H1 (cell line): ENCODE results near the gene NACAD. TPM values are rescaled to one million over a fixed set of nuclear protein-coding genes. Genes with fewer than 3 reads are reported as not detected.

Experiments
- CEBPB ChIP-seq: IDR thresholded peaks from 2 replicates; pipeline ENCODE4 v1.6.1; 2012; ENCODE audit warnings: low read depth, low read length
- CREB1 ChIP-seq: IDR thresholded peaks from 2 replicates; pipeline ENCODE4 v1.6.1; 2012; ENCODE audit warnings: inconsistent platforms
- HDAC2 ChIP-seq, 2 experiments: fragments of 300-600 bp in 1 of 2; sonication (generic) in 1 of 2; IDR thresholded peaks; 2 replicates each; pipeline ENCODE4 v1.6.1; 2011 to 2012; ENCODE audit warnings: low read depth in 2 of 2, low read length in 2 of 2, mild to moderate bottlenecking in 2 of 2, moderate library complexity in 2 of 2, borderline replicate concordance in 1 of 2, inconsistent platforms in 1 of 2
- JUN ChIP-seq: IDR thresholded peaks from 2 replicates; pipeline ENCODE4 v1.6.1; 2011; ENCODE audit warnings: low read depth, mild to moderate bottlenecking, improper control_type of control experiment, low read length
- NRF1 ChIP-seq: IDR thresholded peaks from 2 replicates; pipeline ENCODE4 v1.6.1; 2011; ENCODE audit warnings: mild to moderate bottlenecking, low read depth, low read length, improper control_type of control experiment
- PHF8 ChIP-seq: fragments of 200-600 bp; sonication (generic); conservative IDR thresholded peaks from 2 replicates; pipeline ENCODE4 v1.7.1; 2012; ENCODE audit warnings: low read depth, mild to moderate bottlenecking, inconsistent platforms, low read length, moderate library complexity
- RBBP5 ChIP-seq: IDR thresholded peaks from 2 replicates; pipeline ENCODE4 v1.7.1; 2012; ENCODE audit warnings: low read depth, mild to moderate bottlenecking, inconsistent platforms, low read length, moderate library complexity, borderline replicate concordance
- RXRA ChIP-seq: IDR thresholded peaks from 2 replicates; pipeline ENCODE4 v1.6.1; 2011; ENCODE audit warnings: low read depth, mild to moderate bottlenecking, low read length, moderate library complexity; ENCODE audit not compliant: insufficient read depth
- TAF1 ChIP-seq: IDR thresholded peaks from 2 replicates; pipeline ENCODE4 v1.6.1; 2011; ENCODE audit warnings: mild to moderate bottlenecking, low read depth, low read length
- polyA plus RNA-seq, 7 experiments: library from polyadenylated mRNA; depleted of rRNA in 3 of 7; stranded (reverse) in 5 of 7; unstranded in 2 of 7; fragments of >200 nt in 5 of 7; fragments of 200-250 nt in 2 of 7; gene quantifications; 1 replicate in 5 of 7; 2 replicates in 1 of 7; 4 replicates in 1 of 7; pipeline versions ENCODE4 v1.2.1 to v1.2.3, GENCODE V29; 2011 to 2013; ENCODE audit warnings: missing spikeins in 2 of 7, mixed read lengths in 2 of 7
- total RNA-seq: library from RNA; stranded (reverse); fragmentation: NEBNext Ultra II Directional; extraction: Animal tissue kit (Norgen Biotek cat#: 25700); gene quantifications from 2 replicates; pipeline ENCODE4 v1.2.1, GENCODE V29; 2021
- TF ChIP-seq, protein P1 (sequence below): IDR thresholded peaks from 2 replicates; pipeline ENCODE4 v1.6.1; 2011; ENCODE audit warnings: low read length, improper control_type of control experiment

The NACAD gene
- total and polyA plus RNA-seq, 2 of the 8 experiments (the other 6 are each of a cell fraction or from before 2014, with no cell fraction given) = 1.3 to 6.0 TPM

DNA sequence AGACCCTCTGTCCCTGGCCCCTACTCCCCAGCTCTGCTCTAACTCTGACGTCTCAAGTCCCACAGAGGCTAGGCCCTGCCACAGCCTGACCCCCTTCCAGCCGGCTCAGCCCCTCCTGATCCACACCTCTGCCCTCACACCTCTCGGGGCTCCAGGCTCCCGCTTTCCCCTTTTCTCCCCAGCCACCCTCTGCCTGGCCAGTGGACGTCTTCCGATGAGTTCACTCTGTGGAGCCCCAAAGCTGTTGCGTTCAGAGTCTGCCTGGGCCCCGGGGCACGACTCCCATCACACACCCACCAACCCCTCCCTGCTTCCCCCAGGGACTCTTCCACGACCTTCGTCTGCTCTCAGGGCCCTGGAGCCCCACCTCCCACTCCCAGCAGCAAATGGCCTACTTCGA, 41.1 kb upstream of the NACAD start (continued):
- TF ChIP-seq, protein P1, sequence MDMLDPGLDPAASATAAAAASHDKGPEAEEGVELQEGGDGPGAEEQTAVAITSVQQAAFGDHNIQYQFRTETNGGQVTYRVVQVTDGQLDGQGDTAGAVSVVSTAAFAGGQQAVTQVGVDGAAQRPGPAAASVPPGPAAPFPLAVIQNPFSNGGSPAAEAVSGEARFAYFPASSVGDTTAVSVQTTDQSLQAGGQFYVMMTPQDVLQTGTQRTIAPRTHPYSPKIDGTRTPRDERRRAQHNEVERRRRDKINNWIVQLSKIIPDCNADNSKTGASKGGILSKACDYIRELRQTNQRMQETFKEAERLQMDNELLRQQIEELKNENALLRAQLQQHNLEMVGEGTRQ = no peak
- no peak for TF ChIP-seq CREB1
- no peak for TF ChIP-seq CEBPB
- no peak for TF ChIP-seq PHF8
- no peak for TF ChIP-seq RXRA
- no peak for TF ChIP-seq RBBP5
- TF ChIP-seq HDAC2 (IDR thresholded peaks at IDR 0.05; ENCODE audit: borderline replicate concordance in 1 of 2, low read depth in 2 of 2, low read length in 2 of 2) = no peak
- no peak for TF ChIP-seq JUN
- TF ChIP-seq TAF1 = no peak
- TF ChIP-seq NRF1 = no peak
